Ascending aorta (tissue), 2 donors: ENCODE measurements around the gene SIN3A. TPM values are rescaled to one million over a fixed set of nuclear protein-coding genes. Genes with fewer than 3 reads are reported as not detected.

Experiments used
- DNase-seq, 2 donors: peaks; one replicate each; pipeline ENCODE4 v3.0.0-alpha.2; 2019; ENCODE audit warnings: low spot score in 2 of 2
- H3K27ac ChIP-seq, 2 donors: fragments of 200-600 bp; sonication (generic); one replicate each; pipeline ENCODE4 v1.5.1; 2016 to 2017; ENCODE audit warnings: mild to moderate bottlenecking in 1 of 2
- H3K27me3 ChIP-seq: fragments of 200-600 bp; sonication (generic); one replicate; pipeline ENCODE4 v1.5.1; 2017
- H3K36me3 ChIP-seq, 2 donors: fragments of 200-600 bp; sonication (generic); one replicate each; pipeline ENCODE4 v1.5.1; 2016
- H3K4me1 ChIP-seq, 2 donors: fragments of 200-600 bp; sonication (generic); one replicate each; pipeline ENCODE4 v1.5.1; 2016 to 2017; ENCODE audit warnings: mild to moderate bottlenecking in 1 of 2
- H3K4me3 ChIP-seq, 2 donors: fragments of 200-600 bp; sonication (generic); one replicate each; pipeline ENCODE4 v1.5.1; 2016 to 2017; ENCODE audit warnings: mild to moderate bottlenecking in 1 of 2
- H3K9me3 ChIP-seq, 2 donors: fragments of 200-600 bp; sonication (generic); one replicate each; pipeline ENCODE4 v1.5.1; 2016
- intact Hi-C: fragments of 100-400 bp; cut with DNase I; formaldehyde crosslinking; loops from one replicate; pipeline ENCODE4 v1.15.1; 2023
- total RNA-seq: library from RNA; depleted of rRNA; stranded (reverse); fragments of >200 nt; gene quantifications from one replicate; pipeline ENCODE4 v1.1.0, GENCODE V29; 2016
- TF ChIP-seq, protein P1 (sequence below), 3 experiments: fragments of 200-600 bp in 2 of 3; fragments of 450-650 bp in 1 of 3; sonication (generic) in 2 of 3; IDR thresholded peaks; one replicate each; pipeline ENCODE4 v1.5.1; 2016 to 2019; ENCODE audit warnings: antibody characterized with exemption in 3 of 3, mild to moderate bottlenecking in 1 of 3, moderate library complexity in 1 of 3

The SIN3A gene
- total RNA-seq, 1 donor from 2014 or later: 41.0 TPM

- TF ChIP-seq, protein P1, sequence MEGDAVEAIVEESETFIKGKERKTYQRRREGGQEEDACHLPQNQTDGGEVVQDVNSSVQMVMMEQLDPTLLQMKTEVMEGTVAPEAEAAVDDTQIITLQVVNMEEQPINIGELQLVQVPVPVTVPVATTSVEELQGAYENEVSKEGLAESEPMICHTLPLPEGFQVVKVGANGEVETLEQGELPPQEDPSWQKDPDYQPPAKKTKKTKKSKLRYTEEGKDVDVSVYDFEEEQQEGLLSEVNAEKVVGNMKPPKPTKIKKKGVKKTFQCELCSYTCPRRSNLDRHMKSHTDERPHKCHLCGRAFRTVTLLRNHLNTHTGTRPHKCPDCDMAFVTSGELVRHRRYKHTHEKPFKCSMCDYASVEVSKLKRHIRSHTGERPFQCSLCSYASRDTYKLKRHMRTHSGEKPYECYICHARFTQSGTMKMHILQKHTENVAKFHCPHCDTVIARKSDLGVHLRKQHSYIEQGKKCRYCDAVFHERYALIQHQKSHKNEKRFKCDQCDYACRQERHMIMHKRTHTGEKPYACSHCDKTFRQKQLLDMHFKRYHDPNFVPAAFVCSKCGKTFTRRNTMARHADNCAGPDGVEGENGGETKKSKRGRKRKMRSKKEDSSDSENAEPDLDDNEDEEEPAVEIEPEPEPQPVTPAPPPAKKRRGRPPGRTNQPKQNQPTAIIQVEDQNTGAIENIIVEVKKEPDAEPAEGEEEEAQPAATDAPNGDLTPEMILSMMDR (IDR thresholded peaks at IDR 0.05): no peak
- H3K4me3 ChIP-seq: no peak overlapping the region
- intact Hi-C loops: no loop called here
- H3K36me3 ChIP-seq: no peaks in the 10 kb centered on the region
- no peaks in the 10 kb centered on the region for H3K27me3 ChIP-seq
- no peaks in the 10 kb centered on the region for H3K4me1 ChIP-seq
- DNase-seq: no peak
- no peaks in the 10 kb centered on the region for H3K9me3 ChIP-seq
- H3K27ac ChIP-seq: no peak overlapping the region
Observed at GRCh38 chr15:75321711-75322110, 129.8 kb downstream of the SIN3A start.

Other genes with a start within 250 kb of the SIN3A start
- gene C15orf39, start 249.8 kb downstream of the SIN3A start, total RNA-seq: 30.8 TPM
- gene GOLGA6C, start 193.4 kb downstream of the SIN3A start, total RNA-seq: not detected
- not detected for gene GOLGA6D, start 168.9 kb downstream of the SIN3A start, total RNA-seq
- 54.8 TPM for gene COMMD4, start 115.6 kb downstream of the SIN3A start, total RNA-seq
- 104 TPM for gene NEIL1, start 104.7 kb downstream of the SIN3A start, total RNA-seq
- gene MAN2C1, start 83.1 kb downstream of the SIN3A start, total RNA-seq: 447 TPM
- 7.1 TPM for gene PTPN9, start 127.6 kb upstream of the SIN3A start, total RNA-seq
- gene SNUPN, start 174.0 kb upstream of the SIN3A start, total RNA-seq: 6.7 TPM
- gene IMP3, start 188.5 kb upstream of the SIN3A start, total RNA-seq: 159 TPM
- gene SNX33, start 196.2 kb upstream of the SIN3A start, total RNA-seq: 53.5 TPM